Inferior parietal cortex (tissue), 1 donor: Measurements from ENCODE around the gene LTK.
A peak's percentile ranks its signal among the peaks of the same experiment; 100 is the strongest.

Experiments
- DNase-seq: peaks from one replicate; pipeline ENCODE4 v3.0.0-alpha.2; 2016; ENCODE audit errors: extremely low spot score

Gene LTK

GRCh38 chr15:41498657-41499056 lies 15.0 kb downstream of the LTK start:
- no peak for DNase-seq

- no peak for DNase-seq
Observed at GRCh38 chr15:41495736-41496599, 17.7 kb downstream of the LTK start.

GRCh38 chr15:41494922-41495735 lies 18.5 kb downstream of the LTK start:
- no peak for DNase-seq

- no peak for DNase-seq
Observed at GRCh38 chr15:41494190-41494921, 19.3 kb downstream of the LTK start.

- no peak for DNase-seq
Observed at GRCh38 chr15:41493902-41494189, 19.8 kb downstream of the LTK start.

GRCh38 chr15:41493205-41493901 lies 20.3 kb downstream of the LTK start, which contains the start of gene ITPKA:
Gene ITPKA (plus strand): TSS chr15:41493874. CDS start chr15:41493928, 54 bp downstream.
- DNase-seq: no peak

DNA sequence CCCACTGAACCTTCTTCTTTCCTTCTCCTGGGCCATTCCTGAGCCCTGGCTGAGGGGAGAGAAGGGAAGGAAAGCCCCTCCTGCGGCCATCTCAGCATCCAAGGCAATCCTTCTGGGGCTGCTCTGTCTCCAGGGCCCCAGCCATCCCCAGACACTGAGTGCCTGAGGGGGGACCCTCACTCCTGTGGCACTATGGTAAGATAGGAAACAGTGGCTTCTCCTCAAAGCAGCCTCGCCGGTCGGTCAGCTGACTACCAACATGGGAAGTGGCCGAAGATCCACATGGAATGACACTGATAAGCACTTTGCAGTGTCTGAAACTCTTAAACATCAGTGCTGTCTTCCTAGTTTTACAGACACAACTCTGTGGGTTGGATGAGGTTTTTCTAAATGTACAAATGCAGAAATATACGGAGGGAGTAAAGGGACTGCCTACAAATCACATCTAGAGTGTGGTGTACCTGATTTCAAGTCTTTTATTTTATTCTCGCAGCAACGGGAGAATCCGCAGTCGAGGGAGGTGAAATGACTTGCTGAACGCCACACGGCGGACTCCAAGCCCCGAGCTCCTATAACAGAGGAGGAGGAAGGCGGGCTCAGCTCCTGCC lies 20.9 kb downstream of the LTK start:
- DNase-seq: no peak

DNA sequence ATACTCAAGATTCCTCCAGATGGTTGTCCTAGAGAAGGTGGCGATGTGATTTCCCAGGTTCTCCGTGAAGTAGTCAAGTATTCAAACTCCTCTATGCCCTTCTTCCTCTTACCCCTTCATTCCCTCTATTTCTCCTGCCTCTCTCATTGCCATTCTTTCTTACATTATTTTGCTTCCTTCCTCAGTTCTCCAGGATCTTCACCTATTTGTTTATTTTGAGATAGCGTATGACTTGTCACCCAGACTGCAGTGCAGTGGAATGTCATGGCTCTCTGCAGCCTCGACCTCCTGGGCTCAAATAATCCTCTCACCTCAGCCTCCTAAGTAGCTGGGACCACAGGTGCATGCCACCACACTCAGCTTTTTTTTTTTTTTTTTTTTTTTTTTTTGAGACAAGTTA lies 21.7 kb downstream of the LTK start:
- DNase-seq: no peak

DNA sequence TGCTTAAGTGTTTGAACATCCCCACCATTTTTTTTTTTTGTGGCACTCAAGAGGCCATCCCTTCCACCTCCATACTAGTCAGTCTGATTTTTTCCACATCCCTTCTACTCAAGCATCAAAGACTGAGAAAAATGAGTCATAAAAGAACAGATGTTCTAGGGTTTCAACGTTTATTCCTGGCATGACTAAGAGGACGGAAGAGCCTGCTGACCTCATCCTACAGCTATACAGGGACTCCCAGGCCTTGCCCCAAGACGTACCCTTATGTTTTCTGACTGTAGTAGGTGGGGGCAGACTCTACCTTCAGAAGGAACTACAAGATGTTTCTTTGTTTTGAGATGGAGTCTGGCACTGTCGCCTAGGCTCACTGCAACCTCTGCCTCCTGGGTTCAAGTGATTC lies 23.3 kb downstream of the LTK start:
- no peak for DNase-seq

DNA sequence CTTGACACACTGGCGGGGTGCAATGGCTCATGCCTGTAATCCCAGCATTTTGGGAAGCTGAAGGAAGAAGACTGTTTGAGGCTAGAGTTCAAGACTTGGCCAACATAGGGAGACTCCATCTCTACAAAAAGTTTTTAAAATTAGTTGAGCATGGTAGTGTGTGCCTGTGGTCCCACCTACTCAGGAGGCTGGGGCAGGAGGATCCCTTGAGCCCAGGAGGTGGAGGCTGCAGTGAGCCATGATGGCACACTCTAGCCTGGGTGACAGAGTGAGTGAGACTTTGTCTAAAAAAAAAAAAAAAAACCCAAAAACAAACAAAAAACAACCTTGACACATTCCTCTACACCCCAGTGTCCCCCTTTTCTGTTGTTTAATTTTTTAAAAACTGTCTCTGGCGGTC lies 24.0 kb downstream of the LTK start:
- no peak for DNase-seq

- no peak for DNase-seq
Observed at GRCh38 chr15:41487802-41488201, 25.8 kb downstream of the LTK start.

DNA sequence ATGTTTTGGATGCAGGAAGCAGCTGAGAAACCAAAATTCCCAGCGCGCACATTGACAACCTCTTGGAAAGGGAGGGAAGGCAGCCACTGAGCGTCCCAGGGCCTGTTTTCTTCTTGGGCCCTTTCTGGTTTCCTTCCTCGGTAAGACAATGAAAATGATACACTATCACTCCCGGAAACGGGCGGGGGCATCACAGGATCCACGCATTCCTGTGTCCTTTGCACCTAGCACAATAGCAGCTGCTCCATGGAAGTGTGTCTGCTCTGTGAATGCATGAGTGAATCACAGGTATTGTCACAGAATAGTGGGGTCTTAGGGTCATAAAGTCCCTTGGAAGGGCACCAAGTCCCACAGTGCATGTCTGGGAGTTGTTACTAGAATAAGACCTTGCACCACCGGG lies 26.2 kb downstream of the LTK start:
- no peak for DNase-seq

DNA sequence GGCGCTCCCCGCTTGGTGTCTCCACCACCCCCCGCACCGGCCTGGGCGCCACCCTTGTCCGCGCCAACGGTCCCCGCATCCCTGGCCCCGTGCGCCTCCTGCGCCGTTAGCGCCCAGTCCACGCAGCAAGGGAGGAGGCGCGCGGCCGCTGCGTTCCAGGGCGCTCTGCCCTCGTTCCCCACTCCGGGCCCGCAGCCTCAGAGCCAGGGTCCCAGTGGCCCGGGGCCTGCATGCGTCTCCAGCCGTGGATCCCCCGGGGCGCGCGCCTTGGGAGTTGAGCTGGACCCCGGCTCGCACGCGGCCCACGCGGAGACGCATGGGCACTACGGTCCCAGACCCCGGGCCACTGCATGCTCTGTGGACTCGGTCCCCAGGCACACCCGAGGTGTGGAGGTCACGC lies 27.3 kb downstream of the LTK start:
- DNase-seq: no peak

GRCh38 chr15:41484937-41485625 lies 28.5 kb downstream of the LTK start:
- DNase-seq: no peak

DNA sequence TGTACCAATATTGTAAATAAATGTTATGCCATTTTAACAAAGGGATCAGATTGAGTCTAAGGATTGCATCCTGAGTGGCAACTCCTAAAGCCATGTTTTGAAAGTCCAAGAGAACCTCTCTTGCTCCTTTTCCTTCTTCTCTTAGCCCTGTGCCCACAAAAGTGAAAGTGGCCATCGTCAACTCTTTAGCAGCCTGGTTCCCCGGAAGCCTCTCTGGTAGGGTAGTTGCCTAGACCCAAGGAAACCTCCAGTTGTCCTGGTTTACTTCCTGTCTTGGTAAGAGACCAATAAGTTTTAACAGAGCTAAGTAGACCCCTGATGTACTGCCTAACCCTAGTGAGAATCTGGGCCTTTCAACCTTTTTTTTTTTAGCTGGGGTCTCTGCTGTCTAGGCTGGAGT lies 30.1 kb downstream of the LTK start:
- no peak for DNase-seq

DNA sequence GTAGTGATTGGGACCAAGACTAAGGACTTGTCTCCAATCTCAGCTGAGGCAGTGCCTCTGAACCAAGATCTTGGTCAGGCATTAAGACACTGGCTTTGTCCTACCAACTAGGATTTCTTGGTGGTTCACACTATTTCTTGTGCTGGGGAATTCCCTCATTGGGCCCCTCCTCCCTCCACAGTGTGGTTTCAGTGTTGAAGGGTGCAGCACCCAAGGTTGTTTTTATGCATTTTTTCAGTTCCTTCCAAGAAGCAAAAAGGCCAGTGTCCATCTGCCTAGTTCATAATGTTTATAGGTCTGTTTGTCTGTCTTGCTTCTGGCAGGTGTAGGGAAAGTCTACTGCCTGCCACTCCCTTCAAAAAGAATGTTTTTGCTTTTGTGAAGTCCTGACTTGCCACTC lies 30.5 kb downstream of the LTK start:
- DNase-seq: no peak

DNA sequence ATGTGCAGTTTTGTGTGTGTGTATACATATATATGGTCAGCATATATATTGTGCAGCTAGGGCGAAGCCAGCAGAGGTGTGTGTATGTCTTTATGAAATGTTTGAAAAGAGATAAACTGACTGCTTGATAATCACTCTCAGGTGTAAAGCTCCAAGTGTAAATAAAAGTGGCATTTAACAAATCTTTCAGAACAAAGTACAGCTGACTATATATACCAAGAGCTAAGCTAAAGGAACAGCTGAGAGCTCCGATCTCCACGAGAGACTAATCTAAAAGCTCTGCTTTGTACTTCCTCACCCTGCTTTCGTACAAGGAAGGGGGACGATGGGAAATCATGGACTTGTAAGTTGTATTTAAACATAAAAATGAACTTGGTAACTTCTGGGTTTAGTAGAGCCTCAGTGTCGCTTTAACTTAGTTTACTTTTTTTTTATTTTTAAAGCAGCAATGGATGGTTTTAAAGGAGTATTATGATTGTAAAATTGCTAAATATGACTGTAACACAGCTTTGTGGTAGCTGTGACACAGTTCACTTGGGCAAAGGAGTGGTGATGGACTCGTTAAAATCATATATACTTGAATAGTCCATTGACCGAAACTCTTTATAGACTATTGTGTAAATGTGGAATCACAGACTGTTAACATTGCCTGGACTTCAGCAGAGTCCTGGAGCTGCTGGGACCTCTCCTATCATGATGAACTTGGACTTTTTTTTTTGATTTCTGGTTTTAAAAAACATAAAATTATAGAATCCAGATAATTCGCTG lies 31.3 kb downstream of the LTK start:
- DNase-seq: no peak

DNA sequence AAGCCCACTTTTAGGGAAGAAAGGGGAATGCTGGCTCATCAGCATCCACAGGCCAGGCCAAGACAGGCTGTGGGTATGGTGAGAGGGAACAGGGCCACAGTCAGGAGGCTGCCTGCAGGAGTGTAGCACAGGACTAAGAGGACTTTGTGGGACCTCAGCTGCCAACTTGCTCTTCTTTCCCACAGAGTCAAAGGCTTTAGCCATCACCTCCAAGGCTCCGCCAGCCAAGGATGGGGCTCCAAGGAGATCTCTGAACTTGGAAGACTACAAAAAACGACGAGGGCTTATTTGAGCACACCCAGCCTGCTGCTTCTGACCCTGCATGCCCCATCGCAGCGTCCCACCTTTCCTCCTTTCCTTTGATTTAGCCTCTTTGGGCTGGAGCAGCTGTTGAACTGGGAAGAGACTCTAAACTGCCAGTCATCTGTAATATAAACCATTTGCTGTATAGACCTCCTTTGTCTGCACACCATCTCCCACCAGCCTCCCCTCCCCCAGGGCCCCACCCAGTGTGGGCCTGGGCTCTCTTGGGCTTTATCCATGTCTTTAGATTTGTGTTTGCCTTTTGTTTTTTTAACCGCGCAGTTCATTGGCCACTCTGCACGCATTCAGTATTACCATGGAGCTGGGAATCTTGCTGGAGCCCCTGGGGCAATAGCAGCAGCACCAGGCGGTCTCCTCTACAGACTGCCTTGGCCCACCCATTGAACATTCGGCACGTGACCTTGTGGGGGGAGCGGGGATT lies 33.1 kb downstream of the LTK start:
- DNase-seq: no peak

DNA sequence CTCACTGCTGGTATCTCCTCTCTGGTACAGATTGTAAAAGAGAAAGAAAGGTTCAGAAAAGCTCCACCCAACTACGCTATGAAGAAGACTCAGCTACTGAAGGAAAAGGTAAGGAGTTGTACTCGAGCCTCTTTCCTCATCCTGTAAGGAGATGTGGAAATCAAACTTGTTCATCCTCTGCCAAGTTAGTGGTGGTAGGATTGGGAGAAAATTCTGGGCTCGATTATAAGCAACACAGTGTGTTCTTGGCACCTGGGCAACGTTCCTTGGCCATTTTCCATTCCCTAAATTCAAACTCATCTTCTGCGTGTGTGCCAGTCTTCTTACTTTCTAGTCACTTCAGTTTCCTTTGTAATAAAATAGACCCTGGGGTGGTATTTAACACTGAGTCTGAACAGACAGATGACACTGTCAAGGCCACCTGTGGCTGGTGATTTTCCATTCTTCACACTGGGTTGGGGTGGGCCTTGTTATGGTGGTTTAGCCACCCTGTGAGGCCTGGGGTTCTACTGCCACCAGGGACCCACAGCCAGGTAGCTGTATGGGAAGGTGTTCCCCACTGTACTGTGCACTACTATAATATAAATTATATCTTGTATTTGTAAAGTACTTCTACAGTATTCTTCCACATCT lies 37.1 kb downstream of the LTK start:
- DNase-seq: peak; percentile 33
